Stimulated activated CD8-positive, alpha-beta memory T cell treated with anti-CD3 and anti-CD28 coated beads, Interleukin-15, amount 100 ng/mL, for 48 hours (primary cell): ENCODE measurements around the gene LOXL1.

Experiments used
- DNase-seq, 2 donors: peaks; one replicate each; pipeline ENCODE4 v3.0.0-alpha.2; 2020; ENCODE audit warnings: low read depth in 2 of 2

The LOXL1 gene

DNA sequence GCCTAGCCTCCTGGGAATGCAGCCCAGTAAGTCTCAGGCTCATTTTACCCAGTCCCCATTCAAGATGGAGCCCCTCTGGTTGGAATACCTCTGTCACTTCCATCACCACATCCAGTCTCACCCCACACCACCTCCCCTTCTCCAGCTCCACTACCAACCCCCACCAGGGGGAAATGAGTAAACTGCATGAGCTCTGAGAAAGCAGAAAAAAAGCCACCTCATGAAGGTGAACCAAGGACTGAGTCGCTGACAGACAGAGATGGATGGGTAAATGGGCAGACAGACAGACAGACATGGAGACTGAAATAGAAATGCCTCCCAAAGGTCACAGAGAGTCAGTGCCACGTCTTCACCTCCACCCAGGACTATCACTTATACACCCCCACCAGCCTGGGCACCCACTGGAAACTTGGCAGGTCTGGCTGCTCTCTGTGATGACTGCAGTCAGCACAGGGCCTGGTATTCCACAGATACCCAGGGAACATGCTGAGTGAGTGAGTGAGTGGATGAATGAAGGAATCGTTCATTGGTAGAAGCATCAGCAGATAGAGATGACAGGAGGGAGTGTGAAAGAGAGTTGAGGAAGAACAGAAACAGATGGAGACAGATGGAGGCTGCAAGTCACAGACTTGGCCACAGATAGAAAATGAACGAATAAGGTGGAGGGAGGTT is 4.9 kb upstream of the LOXL1 start:
- no peak for DNase-seq

DNA sequence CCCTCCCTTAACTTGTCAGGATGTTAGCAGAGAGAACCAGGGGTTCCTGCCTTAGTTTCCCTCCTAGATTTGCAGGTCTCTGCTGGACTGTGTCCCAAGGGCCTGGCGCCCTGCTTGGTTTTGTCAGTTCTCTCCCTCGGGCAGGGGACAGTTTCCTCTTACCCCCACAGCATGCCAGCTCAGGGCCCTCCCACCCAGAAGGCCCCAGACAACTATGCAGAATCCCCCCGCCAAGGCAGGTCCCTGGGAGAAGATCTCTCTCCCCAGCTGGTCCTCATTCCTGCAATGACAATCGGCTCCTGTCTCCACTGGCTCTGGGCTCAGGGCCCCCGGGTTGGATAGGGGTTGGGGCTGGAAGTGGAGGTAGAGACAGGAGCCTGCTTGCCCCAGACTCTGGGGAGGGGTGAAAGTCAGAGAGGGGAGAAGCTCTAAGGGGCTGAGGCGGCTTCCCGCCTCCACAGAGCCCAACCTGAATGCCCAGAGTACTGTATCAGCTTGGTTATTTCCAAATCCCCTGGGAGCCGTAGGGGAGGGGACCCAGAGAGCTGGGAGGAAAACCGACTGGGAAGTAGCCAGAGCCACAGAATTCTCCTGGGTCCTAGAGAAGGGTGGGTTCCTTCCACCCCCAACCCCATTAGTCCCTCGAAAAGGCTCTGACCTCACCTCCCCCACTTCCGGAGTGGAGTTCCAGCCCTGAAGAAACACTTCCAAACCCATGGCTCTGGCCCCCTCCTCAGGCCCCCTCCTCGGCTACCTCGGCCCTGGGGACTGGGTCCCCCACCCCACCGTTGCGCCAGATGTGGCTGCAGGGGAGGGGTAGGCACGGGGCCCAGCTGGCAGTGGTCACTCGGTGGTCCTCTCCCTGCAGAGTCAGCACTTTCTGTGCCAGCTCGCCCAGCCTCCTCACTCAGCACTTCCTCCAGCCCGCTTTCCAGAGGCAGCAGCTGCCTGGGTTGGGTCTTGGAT is 3.8 kb upstream of the LOXL1 start:
- no peak for DNase-seq

DNA sequence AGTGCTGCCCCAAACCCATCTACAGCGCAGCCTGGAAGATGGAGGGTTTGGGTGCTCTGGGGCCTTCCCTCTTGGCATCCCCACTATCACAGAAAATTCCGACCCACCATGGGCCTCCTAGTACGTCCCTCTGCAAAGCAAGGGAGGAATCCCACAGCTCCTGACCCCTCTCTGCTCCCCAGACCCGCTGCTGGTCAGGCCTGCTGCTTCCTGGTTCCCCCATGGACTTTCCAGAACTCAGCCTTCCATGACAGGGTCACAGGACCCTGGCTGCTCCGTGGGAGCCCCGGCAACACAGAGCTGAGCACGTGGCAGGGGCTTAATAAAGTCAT is 3.1 kb upstream of the LOXL1 start:
- DNase-seq: no peak

DNA sequence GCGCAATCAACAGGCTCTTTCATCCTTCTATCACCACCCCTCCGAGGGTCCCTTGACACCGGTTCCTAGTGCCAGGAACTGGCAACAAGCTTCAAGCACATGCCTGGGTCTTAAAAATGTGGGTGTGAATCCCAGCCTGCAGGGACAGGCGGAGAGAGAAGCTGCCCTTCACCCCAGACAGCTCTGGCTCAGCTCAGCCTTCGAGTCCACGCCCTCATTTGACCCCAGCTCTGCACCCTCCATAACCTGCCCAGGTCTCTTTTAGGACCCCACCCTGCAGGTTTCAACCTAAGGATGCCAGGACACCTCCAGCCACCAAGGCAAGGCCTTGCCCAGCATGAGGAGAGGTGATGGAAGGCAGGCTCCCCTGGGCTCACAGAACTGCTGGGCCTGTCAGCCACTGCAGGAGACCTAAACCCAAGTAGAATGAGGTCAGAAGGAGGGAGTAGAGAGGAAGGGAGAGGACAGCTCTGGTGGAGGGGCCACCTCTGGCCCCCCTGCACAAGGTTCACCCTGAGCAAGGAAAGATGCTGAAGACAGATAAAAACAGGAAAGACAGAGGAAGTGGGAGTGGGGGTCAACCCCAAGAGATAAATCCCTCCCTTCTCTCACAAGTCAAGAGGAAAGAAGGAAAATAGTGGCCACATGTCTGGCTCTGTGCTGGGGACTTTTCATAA is 2.6 kb upstream of the LOXL1 start:
- DNase-seq: no peak

DNA sequence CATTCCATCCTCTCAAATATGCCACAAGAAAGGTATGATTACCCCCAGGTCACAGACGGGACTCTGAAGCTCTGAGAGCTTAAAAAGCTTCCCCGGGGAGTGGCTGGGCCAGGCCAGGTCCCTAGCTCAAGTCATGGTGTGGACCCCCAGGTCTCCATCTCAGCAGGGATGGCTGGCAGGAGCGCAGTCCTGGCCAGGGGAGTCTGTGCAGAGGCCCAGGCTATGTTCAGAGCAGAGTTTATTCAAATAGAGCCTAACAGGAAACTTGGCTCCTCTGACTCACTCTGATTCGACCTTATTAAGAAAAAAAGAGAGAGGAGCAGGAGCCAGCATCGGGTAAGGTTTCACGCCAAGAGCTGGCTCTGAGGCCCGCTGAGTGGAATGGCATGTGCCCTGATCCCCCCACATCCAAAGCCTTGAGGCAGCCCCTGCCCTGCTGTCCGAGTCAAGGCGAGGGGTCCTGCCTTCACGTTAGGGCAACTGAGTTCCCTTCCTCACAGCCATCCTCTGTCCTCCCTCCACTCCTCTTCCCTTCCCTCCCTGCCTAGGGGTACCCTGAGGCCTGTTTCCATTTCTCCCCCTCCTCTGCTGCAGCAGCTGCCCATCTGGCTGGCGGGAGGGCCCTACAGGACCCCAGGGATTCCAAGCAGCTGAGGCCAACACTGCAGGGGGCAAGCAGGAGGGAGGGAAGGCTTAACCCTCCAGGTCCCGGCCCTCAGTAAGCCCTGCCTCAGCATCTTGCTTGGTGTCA is 1.9 kb upstream of the LOXL1 start:
- no peak for DNase-seq

DNA sequence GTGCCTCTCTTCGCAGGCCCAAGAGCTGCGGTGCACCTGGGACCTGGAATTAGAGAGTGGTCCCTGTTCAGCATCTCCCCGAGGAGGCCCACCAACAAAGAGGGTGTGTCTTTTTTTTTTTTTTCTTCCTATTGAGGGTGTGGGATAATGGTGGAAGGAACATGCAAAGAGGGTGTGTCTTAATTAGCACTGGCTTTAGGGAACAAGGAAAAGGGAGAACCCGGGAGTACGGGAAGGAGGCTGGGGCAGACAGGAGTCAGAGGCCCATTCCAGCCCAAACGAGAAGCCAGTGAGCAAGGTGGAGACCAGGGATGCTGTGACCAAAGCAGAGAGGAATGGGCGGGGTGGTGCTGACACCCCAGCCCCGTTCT is 429 bp upstream of the LOXL1 start:
- DNase-seq: no peak

DNA sequence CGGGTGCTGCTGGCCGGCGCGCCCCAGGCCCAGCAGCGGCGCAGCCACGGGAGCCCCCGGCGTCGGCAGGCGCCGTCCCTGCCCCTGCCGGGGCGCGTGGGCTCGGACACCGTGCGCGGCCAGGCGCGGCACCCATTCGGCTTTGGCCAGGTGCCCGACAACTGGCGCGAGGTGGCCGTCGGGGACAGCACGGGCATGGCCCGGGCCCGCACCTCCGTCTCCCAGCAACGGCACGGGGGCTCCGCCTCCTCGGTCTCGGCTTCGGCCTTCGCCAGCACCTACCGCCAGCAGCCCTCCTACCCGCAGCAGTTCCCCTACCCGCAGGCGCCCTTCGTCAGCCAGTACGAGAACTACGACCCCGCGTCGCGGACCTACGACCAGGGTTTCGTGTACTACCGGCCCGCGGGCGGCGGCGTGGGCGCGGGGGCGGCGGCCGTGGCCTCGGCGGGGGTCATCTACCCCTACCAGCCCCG is 777 bp downstream of the LOXL1 start:
- DNase-seq: no peak

DNA sequence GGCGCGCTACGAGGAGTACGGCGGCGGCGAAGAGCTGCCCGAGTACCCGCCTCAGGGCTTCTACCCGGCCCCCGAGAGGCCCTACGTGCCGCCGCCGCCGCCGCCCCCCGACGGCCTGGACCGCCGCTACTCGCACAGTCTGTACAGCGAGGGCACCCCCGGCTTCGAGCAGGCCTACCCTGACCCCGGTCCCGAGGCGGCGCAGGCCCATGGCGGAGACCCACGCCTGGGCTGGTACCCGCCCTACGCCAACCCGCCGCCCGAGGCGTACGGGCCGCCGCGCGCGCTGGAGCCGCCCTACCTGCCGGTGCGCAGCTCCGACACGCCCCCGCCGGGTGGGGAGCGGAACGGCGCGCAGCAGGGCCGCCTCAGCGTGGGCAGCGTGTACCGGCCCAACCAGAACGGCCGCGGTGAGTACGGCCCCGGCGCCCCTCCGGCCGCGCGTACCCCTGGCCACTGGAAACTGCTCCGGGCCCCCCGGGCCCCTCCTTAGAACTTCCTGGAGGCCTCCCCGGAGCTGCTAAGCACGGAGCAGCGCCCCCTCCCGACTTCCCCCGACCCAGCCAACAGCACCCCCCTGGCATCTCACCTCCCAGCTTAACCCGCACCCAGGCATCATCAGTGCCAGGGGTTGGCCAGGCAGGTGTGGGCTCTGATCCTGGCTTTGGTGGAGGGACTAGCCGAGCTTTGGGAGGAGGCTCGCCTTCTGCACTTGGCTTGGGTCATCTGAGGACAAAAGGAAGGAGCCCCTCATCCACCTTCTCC is 1.4 kb downstream of the LOXL1 start:
- DNase-seq: peak; percentile 52 to 64

DNA sequence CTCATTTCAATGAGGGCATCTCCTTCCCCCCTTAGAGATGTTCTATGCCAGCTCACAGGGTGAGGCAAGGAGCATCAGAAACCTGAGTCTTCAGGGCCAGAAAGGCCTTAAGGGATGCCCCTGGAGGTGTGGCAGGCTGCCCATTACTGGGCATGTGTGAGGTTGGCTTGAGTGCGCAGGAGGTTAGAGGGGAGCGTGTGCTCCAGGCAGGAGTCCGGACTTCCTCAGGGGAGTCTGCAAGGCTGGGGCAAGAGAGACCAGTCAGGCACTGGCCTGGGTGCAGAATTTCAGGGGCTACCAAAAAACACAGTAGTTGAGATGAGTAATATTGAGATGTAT is 1.9 kb downstream of the LOXL1 start:
- DNase-seq: no peak

DNA sequence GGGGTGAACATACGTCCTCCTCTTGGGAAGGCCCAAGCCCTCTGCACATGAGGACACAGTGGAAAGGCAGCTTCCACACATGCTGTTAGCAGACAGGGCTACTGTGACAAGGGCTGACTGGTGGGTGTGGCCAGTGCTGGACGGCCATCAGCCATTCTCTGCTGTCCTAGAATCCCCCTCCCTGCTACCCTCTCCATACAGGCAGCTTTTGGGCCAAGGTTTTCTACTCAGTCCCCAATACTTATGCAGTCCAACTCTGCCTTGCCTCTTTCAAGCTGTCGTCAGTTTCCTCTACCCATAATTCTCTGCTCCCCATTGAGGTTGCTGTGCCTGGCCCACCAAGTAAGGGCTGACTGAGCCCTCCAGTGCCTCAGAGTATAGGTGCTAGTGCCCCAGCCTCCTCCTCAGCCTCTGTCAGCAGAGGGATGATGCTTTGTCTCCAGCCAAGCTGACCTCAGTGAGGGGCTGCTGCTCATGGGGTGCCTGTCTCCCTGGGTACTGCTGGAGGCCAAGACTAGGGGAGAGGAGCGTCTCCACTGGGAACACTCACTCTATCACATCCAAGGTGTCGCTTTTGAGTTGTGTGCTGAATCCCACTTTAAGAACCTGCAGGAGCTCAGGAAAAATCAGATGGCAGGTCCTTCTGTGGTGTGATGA is 2.8 kb downstream of the LOXL1 start:
- DNase-seq: no peak

DNA sequence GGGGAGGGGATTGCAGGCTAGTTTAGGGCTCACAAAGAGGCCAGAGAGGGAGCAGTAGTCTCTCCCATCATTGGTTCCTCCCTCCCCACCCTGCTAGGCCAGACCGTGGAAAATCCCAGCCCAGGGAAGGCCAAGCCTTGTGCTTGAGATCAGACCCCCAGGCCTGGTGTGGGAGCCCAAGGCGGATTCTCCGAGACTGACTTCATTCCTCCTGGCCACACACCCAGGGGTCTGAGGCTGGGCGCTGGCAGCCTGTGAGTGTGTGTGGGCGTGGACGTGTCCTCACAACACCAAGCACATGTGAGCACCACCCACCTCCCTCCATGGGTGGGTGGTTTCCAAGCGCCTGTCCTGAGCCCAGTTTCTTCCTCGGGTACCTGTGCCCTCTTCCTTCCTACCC is 4.1 kb downstream of the LOXL1 start:
- no peak for DNase-seq

DNA sequence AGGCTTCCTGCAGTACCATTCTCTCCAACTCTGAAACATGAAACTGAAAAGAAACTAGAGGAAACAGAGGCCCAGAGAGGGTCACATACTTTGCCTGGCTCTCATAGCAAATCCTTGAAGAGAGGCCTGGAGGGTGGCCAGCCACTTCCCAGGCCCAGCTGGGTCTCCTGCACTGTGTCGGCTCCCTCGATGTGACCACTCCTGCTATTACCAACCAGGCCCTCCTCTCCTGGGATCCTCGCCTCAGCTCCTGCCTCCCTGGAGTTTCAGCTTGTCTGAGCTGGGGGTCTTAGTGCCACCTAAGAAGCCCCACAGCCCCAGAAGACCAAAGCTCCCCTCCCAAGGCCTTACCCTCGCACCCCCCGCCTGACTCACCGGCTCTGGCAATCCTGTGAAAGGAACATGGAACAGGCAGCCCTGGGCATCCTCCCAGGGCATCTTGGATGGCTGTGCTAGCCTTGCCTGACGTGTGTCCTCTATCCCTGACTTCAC is 4.6 kb downstream of the LOXL1 start:
- DNase-seq: no peak

DNA sequence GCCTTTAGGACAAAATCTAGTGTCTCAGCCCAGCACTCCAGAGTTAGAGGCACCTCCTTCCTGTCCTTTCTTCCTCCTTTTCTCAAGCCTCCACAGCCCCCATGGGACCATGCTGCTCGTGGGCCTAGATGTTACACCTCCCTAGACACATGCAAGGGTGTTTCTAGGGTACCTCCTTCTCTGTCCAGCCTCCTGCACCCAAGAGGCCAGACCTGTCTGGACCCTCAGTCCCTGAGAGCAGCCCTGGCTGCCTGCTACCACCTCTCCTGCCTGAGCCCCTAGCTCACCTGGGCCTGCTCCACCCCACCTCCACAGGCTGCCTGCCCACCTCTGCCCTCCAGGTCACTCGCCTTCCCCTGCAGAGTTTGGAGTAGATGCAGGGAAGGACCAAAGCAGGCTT is 5.2 kb downstream of the LOXL1 start:
- no peak for DNase-seq

DNA sequence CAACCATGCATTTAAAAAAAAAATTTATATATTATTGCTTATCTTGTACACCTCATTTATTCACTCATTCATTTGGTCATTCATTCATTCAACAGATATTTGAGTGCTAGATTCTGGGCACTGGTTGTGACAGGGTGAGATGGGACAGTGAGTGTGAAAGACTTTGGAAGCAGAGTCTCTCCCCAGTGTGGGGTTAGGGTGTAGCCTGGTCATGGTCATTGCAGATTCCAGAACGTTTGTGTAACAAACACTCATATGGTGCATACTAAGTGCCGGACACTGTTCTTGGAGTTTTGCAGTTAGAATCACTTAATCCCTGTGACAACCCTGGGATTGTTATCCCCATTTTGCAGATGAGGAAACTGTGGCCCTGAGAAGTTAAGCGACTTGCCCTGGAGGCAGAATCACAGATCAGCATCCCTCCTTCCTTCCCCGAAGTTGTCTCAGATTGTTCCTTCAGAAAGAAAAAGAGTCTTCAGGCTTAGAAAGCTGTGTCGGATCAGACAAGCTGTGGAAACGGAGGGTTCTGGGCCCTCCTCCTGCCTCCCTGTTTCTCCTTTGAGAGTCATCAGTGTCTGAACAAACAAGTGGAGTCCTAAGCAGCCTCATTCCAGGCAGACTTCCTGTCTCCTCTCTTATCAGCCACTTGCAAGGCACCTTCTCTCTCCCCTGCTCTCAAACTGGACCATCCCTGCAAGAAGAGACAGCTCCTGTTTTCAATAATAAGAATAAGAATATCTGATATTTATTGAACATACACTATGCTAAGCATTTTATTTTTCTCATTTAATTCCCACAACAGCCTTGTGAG is 6.3 kb downstream of the LOXL1 start:
- DNase-seq: no peak

DNA sequence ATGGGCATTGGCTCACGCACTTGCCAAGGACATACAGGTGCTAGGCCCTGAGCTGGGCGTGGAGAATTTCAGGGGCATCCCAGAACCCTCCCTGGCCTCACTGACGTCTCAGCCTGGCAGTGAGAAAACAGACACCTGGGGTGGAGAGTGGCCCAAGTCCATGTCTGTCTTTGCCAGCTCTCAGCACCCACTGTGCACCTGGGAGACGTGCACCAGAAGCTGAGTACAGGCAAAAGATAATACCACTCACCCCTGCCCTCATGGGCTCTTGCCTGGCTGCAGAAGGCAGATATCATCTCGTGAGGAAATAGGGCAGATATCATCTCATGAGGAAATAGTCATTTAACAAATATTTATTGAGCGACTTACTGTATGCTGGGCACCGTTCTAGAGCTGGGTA is 8.0 kb downstream of the LOXL1 start:
- DNase-seq: no peak

DNA sequence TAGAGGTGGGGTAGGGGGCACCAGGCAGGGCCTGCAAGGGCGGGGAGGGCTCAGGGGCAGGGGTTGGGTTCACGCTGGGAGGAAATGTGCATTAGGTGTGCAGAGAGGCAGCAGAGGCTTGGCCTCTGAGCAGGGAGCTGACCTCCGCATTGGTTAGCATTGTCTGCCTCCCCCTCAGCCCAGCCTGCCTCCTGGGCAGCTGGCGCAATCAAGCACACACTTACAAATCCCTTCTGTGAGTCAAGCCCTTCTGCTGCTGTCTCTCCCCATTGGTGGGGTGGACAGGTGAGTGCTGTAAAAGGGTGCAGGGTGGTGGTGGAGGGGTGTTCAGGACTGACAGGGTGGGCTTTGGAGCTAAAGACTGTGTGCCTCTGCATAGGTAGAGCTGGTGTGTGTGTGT is 9.3 kb downstream of the LOXL1 start:
- no peak for DNase-seq

DNA sequence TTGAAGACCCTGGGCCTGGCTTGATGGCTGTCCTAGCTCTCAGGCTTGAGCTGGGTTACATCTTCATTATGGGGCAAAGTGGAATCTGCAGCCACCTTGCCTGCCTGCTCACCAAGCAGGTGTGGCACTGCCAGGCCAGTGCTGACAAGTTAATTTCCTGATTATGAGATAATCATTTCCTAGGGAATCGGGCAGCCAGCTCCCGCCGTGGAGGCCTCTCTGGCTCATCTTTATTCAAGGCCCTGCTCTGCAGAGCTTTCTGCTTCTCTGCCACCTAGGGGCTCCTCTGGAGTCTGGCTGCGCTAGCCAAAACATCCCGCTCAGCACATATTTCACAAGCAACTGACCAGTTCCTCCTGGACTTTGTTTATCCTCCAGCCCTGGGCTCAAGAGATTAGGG is 9.9 kb downstream of the LOXL1 start:
- DNase-seq: no peak

DNA sequence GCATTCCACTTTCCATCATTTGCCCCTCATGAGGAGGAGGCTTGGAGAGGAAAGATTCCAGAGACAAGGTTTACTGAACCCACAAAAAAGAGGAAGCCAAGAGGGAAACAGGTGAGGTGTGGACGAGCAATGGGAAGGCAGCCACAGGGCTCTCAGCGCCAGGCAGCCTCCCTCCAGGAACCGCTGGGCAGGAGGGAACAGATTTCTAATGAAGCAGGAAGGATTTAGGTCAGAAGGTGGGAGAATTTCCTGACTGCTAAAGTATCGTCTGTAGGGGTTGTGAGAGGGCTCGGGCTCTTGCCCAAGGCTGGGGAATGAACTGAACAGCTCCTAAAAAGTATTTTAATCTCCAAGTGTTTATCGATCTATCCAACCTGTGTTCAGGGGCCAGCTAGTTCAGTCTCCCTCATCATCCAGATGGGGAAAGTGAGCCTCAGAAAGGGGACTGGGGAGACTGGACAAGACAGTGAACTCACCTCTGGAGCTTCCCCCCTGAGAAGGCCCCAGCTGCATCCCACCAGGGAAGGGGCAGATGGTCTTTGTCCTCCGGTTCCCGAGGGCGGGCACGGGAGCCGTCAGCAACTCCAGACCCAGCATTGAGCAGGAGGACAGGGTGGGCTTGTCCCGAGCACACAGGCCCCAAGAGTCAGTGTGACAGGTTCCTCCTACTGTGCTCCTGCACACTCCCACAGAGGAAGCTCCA is 10.5 kb downstream of the LOXL1 start:
- DNase-seq: no peak

DNA sequence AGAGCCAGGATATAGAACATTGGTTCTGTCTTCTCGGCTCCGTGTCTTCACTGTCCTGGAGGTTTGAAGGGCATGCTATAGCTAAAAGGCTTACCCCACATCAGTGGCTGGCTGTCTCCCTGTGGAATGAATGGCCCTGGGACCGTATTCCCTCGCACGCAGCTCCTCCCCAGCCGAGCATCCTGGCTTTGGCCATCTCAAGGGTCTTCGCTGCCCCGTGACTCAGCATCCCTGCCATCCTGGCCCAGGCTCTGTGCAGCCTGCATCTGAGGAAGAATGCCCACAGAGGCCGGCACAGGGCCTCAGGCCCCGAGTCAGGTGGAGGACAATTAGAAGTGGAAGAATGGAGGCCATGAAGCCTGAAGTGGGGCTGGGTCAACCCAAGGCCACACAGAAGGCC is 11.0 kb downstream of the LOXL1 start:
- DNase-seq: no peak
